Cardiac fibroblast (primary cell): Measurements from ENCODE around the gene CD37.

Experiments used
- DNase-seq, 2 donors: peaks; one replicate each; pipeline versions ENCODE4 v3.0.0 to v3.0.0-alpha.2; 2010; ENCODE audit warnings: low read depth in 2 of 2
- H3K4me3 ChIP-seq, 2 donors: replicated peaks in 1 of 2; 1 replicate in 1 of 2; 2 replicates in 1 of 2; pipeline ENCODE4 v1.5.1; 2011; ENCODE audit warnings: low read depth in 2 of 2, low read length in 2 of 2, mild to moderate bottlenecking in 2 of 2, moderate library complexity in 1 of 2
- CTCF ChIP-seq: IDR thresholded peaks from one replicate; pipeline ENCODE4 v1.5.1; 2011; ENCODE audit warnings: low read depth, mild to moderate bottlenecking, low read length, inconsistent platforms

Gene CD37

GRCh38 chr19:49340865-49341718 is 5.9 kb downstream of the CD37 start:
- no peak for TF ChIP-seq CTCF
- no peak overlapping the region for H3K4me3 ChIP-seq
- DNase-seq = no peak

GRCh38 chr19:49342291-49342721 is 7.1 kb downstream of the CD37 start:
- TF ChIP-seq CTCF = no peak

GRCh38 chr19:49343123-49343522 is 7.9 kb downstream of the CD37 start:
- H3K4me3 ChIP-seq = no peak overlapping the region
- no peak for TF ChIP-seq CTCF
- no peak for DNase-seq

More at GRCh38 chr19:49342291-49342721, 7.1 kb downstream of the CD37 start:
- H3K4me3 ChIP-seq = no peak overlapping the region
- no peak for DNase-seq

GRCh38 chr19:49344505-49345423 is 9.6 kb downstream of the CD37 start:
- TF ChIP-seq CTCF = no peak
- DNase-seq = no peak
- no peak overlapping the region for H3K4me3 ChIP-seq

GRCh38 chr19:49347191-49347590 is 12.0 kb downstream of the CD37 start:
- TF ChIP-seq CTCF = no peak
- no peak overlapping the region for H3K4me3 ChIP-seq
- DNase-seq = no peak

GRCh38 chr19:49347835-49348234 is 12.6 kb downstream of the CD37 start:
- no peak overlapping the region for H3K4me3 ChIP-seq
- DNase-seq = peak; percentile 66 to 74
- peak; percentile 7 for TF ChIP-seq CTCF
